Stimulated activated CD8-positive, alpha-beta memory T cell treated with anti-CD3 and anti-CD28 coated beads, Interleukin-7, amount 100 ng/mL, for 4 hours (primary cell): Measurements from ENCODE around the gene CIROP.

ENCODE experiments used
- DNase-seq, 2 donors: peaks; one replicate each; pipeline ENCODE4 v3.0.0-alpha.2; 2020; ENCODE audit warnings: low read depth in 2 of 2

The CIROP gene

GRCh38 chr14:23067847-23068788 lies 36.7 kb downstream of the CIROP start:
- DNase-seq, result no peak

DNA sequence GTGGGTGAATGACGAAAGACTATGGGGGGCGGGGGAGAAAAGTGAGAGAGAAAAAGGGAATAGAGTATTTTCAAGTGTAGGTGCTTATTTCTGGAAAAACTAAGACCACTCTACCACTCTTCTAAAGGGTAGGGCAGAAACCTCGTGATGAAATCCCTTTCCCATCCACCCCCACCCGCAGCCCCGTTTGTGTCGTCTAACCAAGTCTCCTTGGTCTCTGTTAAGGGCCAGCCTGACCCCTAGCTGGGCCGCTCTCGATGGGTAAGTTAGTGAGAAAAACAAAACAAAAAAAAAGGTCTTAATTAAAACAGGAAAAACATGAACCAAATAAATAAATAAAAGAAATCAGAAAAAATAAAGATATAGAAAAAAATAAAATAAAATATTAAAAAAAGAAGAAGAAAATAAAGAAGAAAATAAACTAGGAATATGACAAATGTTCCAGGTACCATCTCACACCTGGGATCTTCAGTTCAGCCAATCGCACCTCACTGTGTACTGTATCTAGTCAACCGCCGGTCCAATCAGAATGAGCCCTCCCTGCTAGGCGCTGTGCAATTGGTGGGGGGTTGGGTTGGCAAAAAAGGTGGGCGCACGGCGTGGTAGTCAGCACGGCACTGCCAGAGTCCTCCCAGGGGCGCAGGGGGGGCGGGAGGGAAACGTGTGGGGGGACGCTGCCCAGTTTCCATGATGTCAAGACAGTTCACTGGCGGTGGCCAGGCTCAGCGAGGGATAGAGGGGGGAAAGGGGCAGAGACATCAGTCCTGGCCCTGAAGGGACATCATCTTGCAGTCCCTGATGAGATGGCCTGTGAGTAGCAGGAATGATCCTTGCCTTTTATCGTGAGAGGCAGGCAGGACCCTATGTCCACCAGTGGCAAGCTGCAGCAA lies 37.7 kb downstream of the CIROP start:
- DNase-seq, result no peak

GRCh38 chr14:23066368-23066767 lies 38.4 kb downstream of the CIROP start:
- DNase-seq, result no peak

DNA sequence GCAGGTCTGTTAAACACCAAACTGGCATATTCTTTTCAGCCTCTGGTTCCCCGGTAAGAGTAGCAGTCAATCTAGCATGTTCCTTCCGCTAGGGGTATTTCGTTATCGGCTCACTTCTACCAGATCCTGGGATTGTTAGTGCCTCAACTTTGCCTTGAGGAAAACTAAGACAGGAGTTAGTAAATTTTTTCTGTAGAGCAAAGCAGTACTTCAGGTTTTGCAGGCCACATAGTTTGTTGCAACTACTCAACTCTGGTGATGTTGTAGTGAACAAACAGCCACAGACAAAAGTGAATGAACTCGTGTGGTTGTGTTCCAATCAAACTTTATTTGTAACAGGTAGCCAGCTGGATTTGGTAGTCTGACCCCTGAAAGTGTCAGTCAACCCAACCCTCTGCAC lies 41.2 kb downstream of the CIROP start:
- no peak for DNase-seq

GRCh38 chr14:23062002-23062401 lies 42.8 kb downstream of the CIROP start:
- DNase-seq, result no peak

DNA sequence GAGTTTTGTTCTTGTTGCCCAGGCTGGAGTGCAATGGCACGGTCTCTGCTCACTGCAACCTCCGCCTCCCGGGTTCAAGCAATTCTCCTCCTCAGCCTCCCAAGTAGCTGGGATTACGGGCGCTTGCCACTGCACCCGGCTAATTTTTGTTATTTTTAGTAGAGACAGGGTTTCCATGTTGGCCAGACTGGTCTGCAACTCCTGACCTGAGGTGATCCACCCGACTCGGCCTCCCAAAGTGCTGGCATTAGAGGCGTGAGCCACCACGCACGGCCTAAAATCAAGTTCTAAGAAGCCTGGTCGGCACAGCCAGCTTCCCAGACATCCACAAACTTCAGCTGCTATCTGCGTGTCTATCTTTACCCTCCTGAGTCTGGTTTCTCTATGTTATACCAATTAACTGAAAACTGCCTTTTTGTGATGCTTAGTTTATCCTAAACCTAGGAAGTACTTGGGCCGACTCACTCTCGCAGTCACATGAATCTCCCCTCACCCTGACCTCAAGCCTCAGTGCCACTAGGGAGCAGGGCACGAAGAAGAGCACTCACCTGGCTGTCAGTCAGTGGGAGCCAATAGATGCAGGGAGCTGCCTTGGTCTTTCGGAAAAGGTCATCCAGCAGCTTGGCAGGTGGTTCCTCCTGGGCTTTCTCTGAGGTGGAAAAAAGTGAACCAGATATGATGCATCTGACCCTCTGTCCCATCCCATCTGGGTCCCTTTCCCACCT lies 44.1 kb downstream of the CIROP start:
- no peak for DNase-seq

GRCh38 chr14:23058654-23059504 lies 45.9 kb downstream of the CIROP start:
- no peak for DNase-seq

GRCh38 chr14:23057757-23058653 lies 46.8 kb downstream of the CIROP start:
- DNase-seq, result peak; percentile 74 to 77

DNA sequence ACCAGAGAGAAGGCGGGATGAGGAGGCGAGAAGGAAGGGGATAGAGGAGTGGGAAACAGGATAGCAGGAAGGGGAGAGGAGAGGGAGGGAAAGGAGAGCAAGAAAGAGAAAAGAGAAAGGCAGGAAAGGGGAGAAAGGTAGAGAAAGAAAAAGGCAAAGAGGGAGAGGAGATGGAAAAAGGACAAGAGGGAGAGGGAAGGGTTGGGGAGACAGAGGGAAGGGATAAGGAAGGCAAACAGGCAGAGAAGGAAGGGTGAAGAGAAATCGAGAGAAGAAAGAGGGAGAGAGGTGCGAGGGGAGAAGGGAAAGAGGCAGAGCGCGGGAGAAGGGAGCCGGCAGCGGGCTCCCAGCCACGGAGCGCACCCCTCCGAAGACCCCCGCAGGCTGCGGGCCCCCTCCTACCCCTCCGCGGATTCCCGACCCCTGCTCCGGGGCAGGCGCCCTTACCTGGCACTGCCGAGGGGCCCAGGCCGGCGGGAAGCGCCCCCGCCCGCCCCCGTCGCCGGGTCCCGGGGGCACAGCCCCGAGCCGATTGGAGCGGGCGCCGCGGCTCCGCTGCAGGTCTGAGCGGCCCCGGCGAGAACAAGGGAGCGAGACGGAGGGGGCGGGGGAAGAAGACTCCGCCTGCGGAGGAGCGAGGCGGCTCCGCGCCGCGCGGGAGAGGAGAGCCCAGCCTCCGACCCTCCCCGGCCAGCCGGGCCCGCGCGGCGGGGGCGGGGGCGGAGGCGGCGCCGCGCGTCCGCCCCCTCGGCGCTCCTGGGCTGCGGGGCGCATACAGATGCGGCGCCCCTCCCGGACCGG lies 47.6 kb downstream of the CIROP start, which contains the start of gene CDH24:
CDH24 (minus strand) TSS at position 565 of the 801 bp plus-strand sequence. CDS start 1,787 bp downstream, outside the sequence.
- peak in 1 of 2 donors; percentile 67 for DNase-seq

DNA sequence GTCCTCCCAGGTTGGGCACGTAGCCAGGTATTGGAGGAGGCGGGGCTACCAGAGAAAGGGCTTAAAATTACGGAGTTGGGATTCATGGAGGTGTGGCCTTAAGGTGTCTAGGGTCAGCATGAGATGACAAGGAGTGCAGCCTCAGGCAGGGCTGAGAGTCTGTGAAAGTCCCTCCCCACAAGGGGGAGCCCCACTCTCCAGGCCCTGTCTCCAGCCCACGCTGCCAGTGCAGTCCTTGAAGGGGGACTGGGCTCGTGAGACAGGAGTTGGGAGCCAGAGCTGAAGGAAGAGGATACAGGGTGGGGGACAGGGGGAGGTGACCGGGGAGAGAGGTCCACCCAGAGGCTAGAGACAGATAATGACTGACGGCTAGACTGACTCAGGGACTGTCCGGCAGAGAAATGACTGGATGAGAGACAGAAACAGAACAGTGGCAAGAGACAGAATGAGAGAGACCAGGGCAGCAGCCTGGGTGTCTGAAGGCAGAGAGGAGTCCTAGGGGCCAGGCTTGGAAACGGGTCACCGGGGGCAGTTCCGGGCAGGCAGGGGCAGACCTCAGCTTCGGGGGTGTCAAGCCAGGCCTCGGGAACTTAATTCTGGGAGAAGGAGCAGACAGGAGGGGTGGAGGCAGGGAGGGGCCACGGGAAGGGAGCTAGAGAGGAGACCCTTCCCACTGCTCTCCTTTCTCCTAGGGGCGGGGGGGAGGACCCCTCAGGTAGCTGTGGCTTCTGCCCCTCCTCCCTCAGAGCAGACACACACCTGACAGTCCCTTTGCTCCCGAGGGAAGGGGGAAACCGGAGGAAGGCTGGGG lies 48.4 kb downstream of the CIROP start:
- peak; percentile 47 to 57 for DNase-seq

DNA sequence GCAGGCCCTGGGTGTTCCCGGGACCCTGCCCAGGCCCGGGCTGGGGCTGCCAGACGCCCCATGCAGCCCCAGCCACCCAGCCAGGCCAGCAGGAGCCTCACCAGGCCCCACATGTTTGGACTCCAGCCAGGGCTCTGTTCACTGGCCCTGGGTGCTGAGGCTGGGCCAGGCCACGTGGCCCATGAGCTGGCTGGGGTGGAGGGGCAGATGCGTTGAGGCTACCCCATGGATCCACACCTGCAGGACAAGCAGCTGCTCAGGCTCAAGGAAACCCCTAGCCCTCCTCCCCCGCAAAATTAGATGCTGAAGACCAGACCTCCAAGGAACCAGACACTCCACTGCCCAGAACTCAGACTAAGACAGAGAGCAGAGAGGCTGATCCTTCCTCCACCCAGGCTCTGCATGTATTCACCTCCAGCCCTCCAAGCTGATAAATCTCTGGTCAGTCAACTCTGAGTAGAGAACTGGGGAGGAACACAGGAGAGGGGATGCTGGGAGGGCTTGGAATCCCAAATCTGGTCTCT lies 49.1 kb downstream of the CIROP start:
- no peak for DNase-seq

DNA sequence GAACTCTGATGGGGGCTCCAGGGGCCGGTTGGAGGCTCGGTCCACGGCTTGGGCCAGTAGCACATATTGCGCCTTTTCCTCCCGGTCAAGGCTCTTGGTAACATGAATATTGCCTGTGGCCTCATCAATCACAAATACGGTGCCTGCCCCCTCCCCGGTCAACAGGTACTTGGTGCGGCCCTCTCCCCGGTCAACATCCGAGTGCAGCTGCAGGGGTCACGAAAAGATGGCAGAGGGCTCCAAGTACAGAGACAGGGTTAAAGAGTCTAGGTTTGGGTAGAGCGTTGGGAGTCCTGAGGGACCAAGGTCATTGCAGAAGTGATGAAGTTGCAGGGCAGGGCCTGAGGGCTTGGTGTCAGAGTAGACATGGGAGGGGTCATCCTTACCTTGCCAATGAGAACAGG lies 49.6 kb downstream of the CIROP start:
- DNase-seq, result no peak

DNA sequence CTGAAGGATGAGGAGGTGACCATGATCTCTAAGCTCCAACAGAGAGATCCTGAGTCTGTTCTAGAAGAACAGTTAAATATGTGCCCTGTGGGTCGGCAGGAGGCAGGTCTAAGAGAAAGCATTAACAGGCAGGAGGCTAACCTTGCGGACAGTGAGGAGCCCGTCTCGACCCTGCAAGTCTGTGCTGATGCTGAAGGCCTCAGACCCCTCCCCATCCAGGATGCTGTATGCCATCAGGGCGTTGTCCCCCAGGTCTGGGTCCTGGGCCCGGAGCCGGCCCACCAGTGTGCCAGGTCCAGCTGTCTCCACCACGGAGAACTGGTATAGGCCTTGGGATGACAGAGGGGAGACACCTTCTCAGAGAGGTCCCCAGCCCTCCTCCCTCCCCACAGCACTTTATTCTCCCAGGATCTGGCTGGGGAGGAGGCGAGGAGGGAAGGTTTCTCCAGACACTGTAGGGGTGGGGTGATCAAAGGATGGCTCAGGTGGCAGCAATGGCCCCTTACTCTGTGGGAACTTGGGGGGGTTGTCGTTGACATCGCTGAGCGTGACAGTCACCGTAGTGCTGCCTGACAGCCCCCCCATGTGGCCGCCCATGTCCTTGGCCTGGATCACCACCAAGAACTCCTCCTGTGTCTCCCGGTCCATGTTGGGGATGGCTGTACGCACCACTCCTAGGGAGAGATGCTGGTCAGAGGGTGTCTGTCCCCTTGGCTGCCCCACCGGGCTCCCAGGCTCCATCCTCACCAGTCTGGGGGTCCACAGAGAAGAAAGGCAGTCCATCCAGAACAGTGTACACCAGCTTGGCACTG lies 50.6 kb downstream of the CIROP start:
- DNase-seq, result no peak

GRCh38 chr14:23053426-23053825 lies 51.4 kb downstream of the CIROP start:
- DNase-seq, result no peak

DNA sequence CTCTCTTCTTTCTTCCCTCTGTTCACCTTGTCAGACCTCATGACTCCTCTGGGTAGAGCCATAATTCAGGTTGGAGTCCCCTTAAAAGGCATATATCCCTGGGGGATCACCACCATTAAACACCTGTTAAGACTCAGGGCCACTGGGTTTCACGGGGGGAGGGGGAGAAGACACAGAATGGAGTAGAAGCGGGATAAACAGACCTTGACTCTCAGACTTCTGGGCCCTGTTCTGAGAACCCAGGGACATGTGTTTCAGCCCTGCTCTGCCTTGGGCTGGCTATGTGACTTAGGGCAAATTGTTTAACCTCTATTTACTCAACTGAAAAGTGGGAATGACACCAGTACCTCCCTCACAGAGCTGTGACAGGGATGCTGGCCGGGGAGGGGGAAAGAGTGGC lies 52.1 kb downstream of the CIROP start:
- DNase-seq, result no peak

GRCh38 chr14:23052182-23052623 lies 52.6 kb downstream of the CIROP start:
- DNase-seq, result no peak
